H9 (cell line): Measurements from ENCODE around the gene ISCU. TPM values are rescaled to one million over a fixed set of nuclear protein-coding genes. Genes with fewer than 3 reads are reported as not detected.

Experiments used
- DNase-seq: peaks from one replicate; pipeline ENCODE4 v3.0.0-alpha.2; 2017
- H2AFZ ChIP-seq: one replicate; pipeline ENCODE4 v1.6.1; 2013; ENCODE audit warnings: mild to moderate bottlenecking, low read length, control low read depth, moderate library complexity
- H2AK5ac ChIP-seq: 2 replicates; pipeline ENCODE4 v1.6.1; 2013; ENCODE audit warnings: low read length, control low read depth, mixed read lengths; ENCODE audit not compliant: insufficient read length
- H2BK120ac ChIP-seq: one replicate; pipeline ENCODE4 v1.6.1; 2013; ENCODE audit warnings: low read depth, mild to moderate bottlenecking, low read length, control low read depth, inconsistent platforms; ENCODE audit not compliant: poor library complexity, severe bottlenecking
- H2BK12ac ChIP-seq: 2 replicates; pipeline ENCODE4 v1.6.1; 2013; ENCODE audit warnings: low read length, control low read depth, mixed read lengths, low read depth; ENCODE audit not compliant: insufficient read length
- H2BK15ac ChIP-seq: 2 replicates; pipeline ENCODE4 v1.6.1; 2013; ENCODE audit warnings: low read depth, low read length, control low read depth
- H2BK20ac ChIP-seq: one replicate; pipeline ENCODE4 v1.6.1; 2013; ENCODE audit warnings: low read depth, mild to moderate bottlenecking, low read length, control low read depth, inconsistent platforms; ENCODE audit not compliant: poor library complexity, severe bottlenecking
- H2BK5ac ChIP-seq: 2 replicates; pipeline ENCODE4 v1.6.1; 2013; ENCODE audit warnings: low read length, control low read depth, mixed read lengths; ENCODE audit not compliant: insufficient read length
- H3K14ac ChIP-seq: 2 replicates; pipeline ENCODE4 v1.6.1; 2013; ENCODE audit warnings: low read length, control low read depth; ENCODE audit not compliant: insufficient read depth
- H3K18ac ChIP-seq: 2 replicates; pipeline ENCODE4 v1.6.1; 2013; ENCODE audit warnings: low read depth, mild to moderate bottlenecking, mixed read lengths, low read length, control low read depth; ENCODE audit not compliant: insufficient read length
- H3K23ac ChIP-seq: 2 replicates; pipeline ENCODE4 v1.6.1; 2013; ENCODE audit warnings: low read length, control low read depth, mixed read lengths, low read depth; ENCODE audit not compliant: insufficient read length
- H3K23me2 ChIP-seq: 2 replicates; pipeline ENCODE4 v1.6.1; 2013; ENCODE audit warnings: low read depth, mild to moderate bottlenecking, mixed read lengths, low read length, control low read depth; ENCODE audit not compliant: insufficient read length, poor library complexity, severe bottlenecking
- H3K27ac ChIP-seq: 2 replicates; pipeline ENCODE4 v1.5.1; 2013; ENCODE audit warnings: low read length, control low read depth, mixed read lengths, low read depth; ENCODE audit not compliant: insufficient read length
- H3K27me3 ChIP-seq: 2 replicates; pipeline ENCODE4 v1.6.1; 2013; ENCODE audit warnings: low read length, control low read depth, inconsistent platforms; ENCODE audit not compliant: insufficient read depth
- H3K4ac ChIP-seq: 2 replicates; pipeline ENCODE4 v1.6.1; 2013; ENCODE audit warnings: low read depth, mild to moderate bottlenecking, control low read depth, inconsistent platforms, low read length, moderate library complexity
- H3K4me1 ChIP-seq: 2 replicates; pipeline ENCODE4 v1.6.1; 2013; ENCODE audit warnings: low read length, control low read depth, inconsistent platforms; ENCODE audit not compliant: insufficient read depth
- H3K4me2 ChIP-seq: 2 replicates; pipeline ENCODE4 v1.6.1; 2013; ENCODE audit warnings: low read length, control low read depth, mixed read lengths; ENCODE audit not compliant: insufficient read length, insufficient read depth
- H3K56ac ChIP-seq: 2 replicates; pipeline ENCODE4 v1.6.1; 2013; ENCODE audit warnings: low read depth, mild to moderate bottlenecking, mixed read lengths, low read length, control low read depth; ENCODE audit not compliant: insufficient read length
- H3K79me1 ChIP-seq: 2 replicates; pipeline ENCODE4 v1.6.1; 2013; ENCODE audit warnings: low read depth, mild to moderate bottlenecking, moderate library complexity, low read length, control low read depth, inconsistent platforms; ENCODE audit not compliant: insufficient read depth, poor library complexity, severe bottlenecking
- H3K79me2 ChIP-seq: 2 replicates; pipeline ENCODE4 v1.6.1; 2013; ENCODE audit warnings: low read length, control low read depth, inconsistent platforms; ENCODE audit not compliant: insufficient read depth
- H3K9ac ChIP-seq: 2 replicates; pipeline ENCODE4 v1.6.1; 2013; ENCODE audit warnings: low read length, control low read depth, mixed read lengths; ENCODE audit not compliant: insufficient read length; ENCODE audit errors: extremely low read depth
- H3K9me3 ChIP-seq: one replicate; pipeline ENCODE4 v1.6.1; 2013; ENCODE audit warnings: low read depth, low read length, inconsistent platforms; ENCODE audit not compliant: control insufficient read depth
- H3T11ph ChIP-seq: one replicate; pipeline ENCODE4 v1.6.1; 2013; ENCODE audit warnings: mild to moderate bottlenecking, low read length, control low read depth, inconsistent platforms
- H4K20me1 ChIP-seq: one replicate; pipeline ENCODE4 v1.6.1; 2013; ENCODE audit not compliant: control insufficient read depth, insufficient read length, insufficient read depth
- H4K5ac ChIP-seq: 2 replicates; pipeline ENCODE4 v1.6.1; 2013; ENCODE audit warnings: low read depth, mild to moderate bottlenecking, mixed read lengths, low read length, control low read depth; ENCODE audit not compliant: insufficient read length
- H4K8ac ChIP-seq: replicated peaks from 2 replicates; pipeline ENCODE4 v1.6.1; 2013; ENCODE audit warnings: low read length, control low read depth, mixed read lengths, low read depth; ENCODE audit not compliant: insufficient read length
- H4K91ac ChIP-seq: 2 replicates; pipeline ENCODE4 v1.6.1; 2013; ENCODE audit warnings: low read depth, mild to moderate bottlenecking, moderate library complexity, mixed read lengths, low read length, control low read depth; ENCODE audit not compliant: insufficient read length
- H3K27ac Mint-ChIP-seq, 3 experiments: 2 replicates in 2 of 3; 3 replicates in 1 of 3; pipeline ENCODE4 v1.8.0; 2020 to 2021; ENCODE audit warnings: mixed read lengths in 3 of 3, mild to moderate bottlenecking in 1 of 3, moderate library complexity in 1 of 3
- H3K27me3 Mint-ChIP-seq: 2 replicates; pipeline ENCODE4 v1.8.0; 2021; ENCODE audit warnings: low read depth, mild to moderate bottlenecking, moderate library complexity, mixed read lengths
- H3K36me3 Mint-ChIP-seq, 3 experiments: 2 replicates in 2 of 3; 3 replicates in 1 of 3; pipeline ENCODE4 v1.8.0; 2020 to 2021; ENCODE audit warnings: low read depth in 3 of 3, mixed read lengths in 3 of 3; ENCODE audit not compliant: insufficient read depth in 1 of 3
- H3K4me1 Mint-ChIP-seq, 2 experiments: 2 replicates each; pipeline ENCODE4 v1.8.0; 2020; ENCODE audit warnings: mixed read lengths in 2 of 2
- H3K4me3 Mint-ChIP-seq, 2 experiments: 2 replicates in 1 of 2; 3 replicates in 1 of 2; pipeline ENCODE4 v1.8.0; 2020 to 2021; ENCODE audit warnings: mild to moderate bottlenecking in 2 of 2, mixed read lengths in 2 of 2, moderate library complexity in 1 of 2
- H3K9me3 Mint-ChIP-seq, 2 experiments: 2 replicates in 1 of 2; 3 replicates in 1 of 2; pipeline ENCODE4 v1.8.0; 2020; ENCODE audit warnings: mild to moderate bottlenecking in 2 of 2, mixed read lengths in 2 of 2, moderate library complexity in 1 of 2
- WGBS: extraction: QIAGEN DNeasy Blood & Tissue Kit; methylation state at CpG from one replicate; pipeline ENCODE4 v1.1.7; 2013; ENCODE audit warnings: missing lambda C conversion rate, low lambda C conversion rate, mixed read lengths; ENCODE audit not compliant: insufficient read length; ENCODE audit errors: extremely low coverage; 5-methylcytosine and 5-hydroxymethylcytosine counted together
- total RNA-seq: library from RNA; stranded (reverse); gene quantifications from 2 replicates; pipeline ENCODE4 v1.2.1, GENCODE V29; 2021
- TF ChIP-seq, protein P1 (sequence below): fragments of 200-600 bp; sonication (generic); conservative IDR thresholded peaks from 3 replicates; pipeline ENCODE4 v1.8.0; 2021; ENCODE audit warnings: antibody characterized with exemption, mild to moderate bottlenecking

The ISCU gene
- total RNA-seq, 1 experiment from 2014 or later = 64.9 TPM

DNA sequence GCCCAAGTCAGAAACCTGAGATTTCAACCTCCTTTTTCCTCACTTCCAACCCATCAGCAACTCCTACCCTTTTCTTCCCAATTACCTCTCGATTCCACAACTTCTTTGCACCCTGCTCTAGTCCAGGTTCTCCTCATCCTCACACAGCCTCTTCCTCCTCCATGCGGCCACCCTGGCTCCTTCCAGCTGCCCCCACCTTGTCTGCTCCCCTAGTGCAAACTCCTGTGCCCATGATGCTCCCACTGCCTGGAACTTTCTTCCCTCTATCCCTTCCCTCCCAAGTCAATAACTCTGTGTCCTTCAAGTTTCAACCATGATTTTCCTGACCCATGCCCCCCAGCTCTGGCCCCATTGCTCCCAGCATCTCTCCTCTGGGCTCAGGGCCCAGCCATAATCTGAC is 54.0 kb downstream of the ISCU start:
- Mint-ChIP-seq H3K36me3 (no peaks in the 10 kb centered on the region), H3K27ac (0 out of 7 replicates have a peak overlapping the region, but pooled peaks of 1 of the 3 experiments have one; percentile 1), H3K4me1 (peaks cover 29 to 36% of the 10 kb centered on the region in 2 experiments), H3K9me3 (peaks cover 4 to 5% of the 10 kb centered on the region in 2 experiments; a peak in 1 of 5 replicates), H3K27me3 (no peaks in the 10 kb centered on the region; the same call in 1 of the 2 replicates), H3K4me3 (no peak overlapping the region)
- no peak overlapping the region for H3K4ac ChIP-seq
- H3K9me3 ChIP-seq = no peaks in the 10 kb centered on the region
- H3K23ac ChIP-seq = no peak overlapping the region
- H3K79me1 ChIP-seq = no peaks in the 10 kb centered on the region
- no peak overlapping the region for H2BK5ac ChIP-seq
- H3K9ac ChIP-seq = no peak overlapping the region
- H2BK120ac ChIP-seq = no peak overlapping the region
- H3K27me3 ChIP-seq = no peaks in the 10 kb centered on the region
- no peak overlapping the region for H3K56ac ChIP-seq
- no peak overlapping the region for H2BK15ac ChIP-seq
- DNase-seq = no peak
- no peaks in the 10 kb centered on the region for H3K4me1 ChIP-seq
- H3K27ac ChIP-seq = no peak overlapping the region
- no peak overlapping the region for H4K8ac ChIP-seq
- 100% methylated on average over 1 of the region's 2 CpGs for WGBS
- TF ChIP-seq, protein P1, sequence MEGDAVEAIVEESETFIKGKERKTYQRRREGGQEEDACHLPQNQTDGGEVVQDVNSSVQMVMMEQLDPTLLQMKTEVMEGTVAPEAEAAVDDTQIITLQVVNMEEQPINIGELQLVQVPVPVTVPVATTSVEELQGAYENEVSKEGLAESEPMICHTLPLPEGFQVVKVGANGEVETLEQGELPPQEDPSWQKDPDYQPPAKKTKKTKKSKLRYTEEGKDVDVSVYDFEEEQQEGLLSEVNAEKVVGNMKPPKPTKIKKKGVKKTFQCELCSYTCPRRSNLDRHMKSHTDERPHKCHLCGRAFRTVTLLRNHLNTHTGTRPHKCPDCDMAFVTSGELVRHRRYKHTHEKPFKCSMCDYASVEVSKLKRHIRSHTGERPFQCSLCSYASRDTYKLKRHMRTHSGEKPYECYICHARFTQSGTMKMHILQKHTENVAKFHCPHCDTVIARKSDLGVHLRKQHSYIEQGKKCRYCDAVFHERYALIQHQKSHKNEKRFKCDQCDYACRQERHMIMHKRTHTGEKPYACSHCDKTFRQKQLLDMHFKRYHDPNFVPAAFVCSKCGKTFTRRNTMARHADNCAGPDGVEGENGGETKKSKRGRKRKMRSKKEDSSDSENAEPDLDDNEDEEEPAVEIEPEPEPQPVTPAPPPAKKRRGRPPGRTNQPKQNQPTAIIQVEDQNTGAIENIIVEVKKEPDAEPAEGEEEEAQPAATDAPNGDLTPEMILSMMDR = no peak
- no peak overlapping the region for H2BK20ac ChIP-seq
- no peaks in the 10 kb centered on the region for H3K79me2 ChIP-seq
- H3K4me2 ChIP-seq = no peak overlapping the region
- H3T11ph ChIP-seq = no peak overlapping the region
- H2AFZ ChIP-seq = no peak overlapping the region
- H3K18ac ChIP-seq = no peak overlapping the region
- no peaks in the 10 kb centered on the region for H3K23me2 ChIP-seq
- no peak overlapping the region for H3K14ac ChIP-seq
- H2AK5ac ChIP-seq = no peak overlapping the region
- H2BK12ac ChIP-seq = no peak overlapping the region
- H4K20me1 ChIP-seq = peaks cover 4% of the 10 kb centered on the region
- H4K5ac ChIP-seq = no peak overlapping the region
- H4K91ac ChIP-seq = no peak overlapping the region
